Keratinocyte (primary cell): ENCODE measurements around the gene TIPARP. TPM values are rescaled to one million over a fixed set of nuclear protein-coding genes. Genes with fewer than 3 reads are reported as not detected.

Source experiments
- DNase-seq: peaks from one replicate; pipeline ENCODE4 v3.0.0-alpha.2; 2011; ENCODE audit warnings: low read depth, missing footprints, low spot score
- FAIRE-seq: peaks from 2 replicates; lab custom pipeline; 2011; peaks lifted over from hg19 to GRCh38; lab: Jason Lieb, UNC
- H2AFZ ChIP-seq: 2 replicates; pipeline ENCODE4 v1.6.0; 2012; ENCODE audit warnings: low read length, control low read depth, inconsistent platforms; ENCODE audit not compliant: control insufficient read depth
- H3K27ac ChIP-seq: 2 replicates; pipeline ENCODE4 v1.5.1; 2011; ENCODE audit warnings: low read length; ENCODE audit not compliant: control insufficient read depth, insufficient read depth
- H3K27me3 ChIP-seq: 3 replicates; pipeline ENCODE4 v1.6.0; 2011; ENCODE audit warnings: low read length; ENCODE audit not compliant: control insufficient read depth, insufficient read depth; ENCODE audit errors: extremely low read depth
- H3K36me3 ChIP-seq, 2 experiments: 2 replicates in 1 of 2; 3 replicates in 1 of 2; pipeline ENCODE4 v1.5.1; 2011; ENCODE audit warnings: low read length in 2 of 2, mild to moderate bottlenecking in 1 of 2; ENCODE audit not compliant: control insufficient read depth in 2 of 2, insufficient read depth in 2 of 2; ENCODE audit errors: extremely low read depth in 1 of 2
- H3K4me1 ChIP-seq: 3 replicates; pipeline ENCODE4 v1.5.1; 2011; ENCODE audit warnings: low read length; ENCODE audit not compliant: control insufficient read depth, insufficient read depth; ENCODE audit errors: extremely low read depth
- H3K4me2 ChIP-seq: 3 replicates; pipeline ENCODE4 v1.6.0; 2011; ENCODE audit warnings: low read depth, low read length; ENCODE audit not compliant: control insufficient read depth, insufficient read depth; ENCODE audit errors: extremely low read depth
- H3K4me3 ChIP-seq, 3 experiments: fragments of 200-600 bp in 1 of 3; sonication (generic) in 1 of 3; 2 replicates in 2 of 3; 3 replicates in 1 of 3; pipeline ENCODE4 v1.5.1; 2011 to 2016; ENCODE audit warnings: low read length in 3 of 3, mild to moderate bottlenecking in 3 of 3, control low read depth in 2 of 3, inconsistent platforms in 1 of 3, low read depth in 1 of 3, mixed read lengths in 1 of 3, mixed run types in 1 of 3, moderate library complexity in 1 of 3; ENCODE audit not compliant: control insufficient read depth in 2 of 3, insufficient read depth in 2 of 3; ENCODE audit errors: extremely low read depth in 1 of 3
- H3K79me2 ChIP-seq: 2 replicates; pipeline ENCODE4 v1.6.0; 2012; ENCODE audit warnings: low read length; ENCODE audit not compliant: control insufficient read depth, insufficient read depth
- H3K9ac ChIP-seq: 3 replicates; pipeline ENCODE4 v1.6.0; 2011; ENCODE audit warnings: low read length; ENCODE audit not compliant: control insufficient read depth, insufficient read depth; ENCODE audit errors: extremely low read depth
- H3K9me1 ChIP-seq: 3 replicates; pipeline ENCODE4 v1.6.0; 2011; ENCODE audit warnings: low read length; ENCODE audit not compliant: control insufficient read depth, insufficient read depth; ENCODE audit errors: extremely low read depth
- H3K9me3 ChIP-seq: 2 replicates; pipeline ENCODE4 v1.5.1; 2012; ENCODE audit warnings: low read depth, low read length; ENCODE audit not compliant: control insufficient read depth
- H4K20me1 ChIP-seq: 3 replicates; pipeline ENCODE4 v1.6.0; 2011; ENCODE audit warnings: low read length; ENCODE audit not compliant: control insufficient read depth, insufficient read depth; ENCODE audit errors: extremely low read depth
- EZH2 ChIP-seq: IDR thresholded peaks from one replicate; pipeline ENCODE4 v1.6.1; 2012; ENCODE audit warnings: inconsistent platforms, mild to moderate bottlenecking, low read length, moderate library complexity
- dilution Hi-C: fragments of 300-500 bp; cut with MboI; formaldehyde crosslinking; loops from one replicate; pipeline ENCODE4 v1.7.0; 2020; ENCODE audit warnings: low sequenced_read_pairs; ENCODE audit not compliant: extremely low pct_ligation_motif_present
- polyA plus RNA-seq, 5 experiments: library from polyadenylated mRNA; depleted of rRNA in 3 of 5; stranded (reverse) in 3 of 5; stranded (forward) in 1 of 5; unstranded in 1 of 5; fragments of >200 nt; gene quantifications; 1 replicate in 1 of 5; 2 replicates in 3 of 5; 3 replicates in 1 of 5; pipeline versions ENCODE4 v1.2.1 to v1.2.3, GENCODE V29; 2011 to 2012; ENCODE audit warnings: missing spikeins in 2 of 5, low read depth in 1 of 5, low replicate concordance in 1 of 5
- TF ChIP-seq, protein P1 (sequence below), 3 experiments: IDR thresholded peaks in 1 of 3; conservative IDR thresholded peaks in 1 of 3; optimal IDR thresholded peaks in 1 of 3; 2 replicates in 2 of 3; 3 replicates in 1 of 3; pipeline versions ENCODE3 to v1.5.1; 2011; ENCODE audit warnings: low read length in 3 of 3, mild to moderate bottlenecking in 3 of 3, moderate library complexity in 2 of 3, control low read depth in 1 of 3, inconsistent platforms in 1 of 3; ENCODE audit not compliant: insufficient read depth in 2 of 3; ENCODE audit errors: extremely low read depth in 1 of 3

Gene TIPARP
- polyA plus RNA-seq, 1 donor (not counting 4 experiments of a cell fraction or from before 2014, with no cell fraction given) = 62.0 TPM

GRCh38 chr3:156687023-156687422 is 12.6 kb downstream of the TIPARP start:
- no peak for TF ChIP-seq EZH2
- TF ChIP-seq, protein P1, sequence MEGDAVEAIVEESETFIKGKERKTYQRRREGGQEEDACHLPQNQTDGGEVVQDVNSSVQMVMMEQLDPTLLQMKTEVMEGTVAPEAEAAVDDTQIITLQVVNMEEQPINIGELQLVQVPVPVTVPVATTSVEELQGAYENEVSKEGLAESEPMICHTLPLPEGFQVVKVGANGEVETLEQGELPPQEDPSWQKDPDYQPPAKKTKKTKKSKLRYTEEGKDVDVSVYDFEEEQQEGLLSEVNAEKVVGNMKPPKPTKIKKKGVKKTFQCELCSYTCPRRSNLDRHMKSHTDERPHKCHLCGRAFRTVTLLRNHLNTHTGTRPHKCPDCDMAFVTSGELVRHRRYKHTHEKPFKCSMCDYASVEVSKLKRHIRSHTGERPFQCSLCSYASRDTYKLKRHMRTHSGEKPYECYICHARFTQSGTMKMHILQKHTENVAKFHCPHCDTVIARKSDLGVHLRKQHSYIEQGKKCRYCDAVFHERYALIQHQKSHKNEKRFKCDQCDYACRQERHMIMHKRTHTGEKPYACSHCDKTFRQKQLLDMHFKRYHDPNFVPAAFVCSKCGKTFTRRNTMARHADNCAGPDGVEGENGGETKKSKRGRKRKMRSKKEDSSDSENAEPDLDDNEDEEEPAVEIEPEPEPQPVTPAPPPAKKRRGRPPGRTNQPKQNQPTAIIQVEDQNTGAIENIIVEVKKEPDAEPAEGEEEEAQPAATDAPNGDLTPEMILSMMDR (optimal IDR thresholded peaks at IDR 0.05 in 1 of 3, IDR thresholded peaks at IDR 0.05 in 1 of 3, conservative IDR thresholded peaks at IDR 0.05 in 1 of 3; ENCODE audit: extremely low read depth in 1 of 3, insufficient read depth in 2 of 3, low read length in 3 of 3) = no peak
- H3K9ac ChIP-seq = no peak overlapping the region
- peak overlapping the region; percentile 10 for H3K27ac ChIP-seq
- H3K4me3 ChIP-seq = no peak overlapping the region
- no peaks in the 10 kb centered on the region for H3K27me3 ChIP-seq
- peaks cover 9 to 29% of the 10 kb centered on the region in 2 experiments for H3K36me3 ChIP-seq
- FAIRE-seq = no peak
- no peak for DNase-seq
- dilution Hi-C loops = no loop called here
- peaks cover 89% of the 10 kb centered on the region for H3K4me1 ChIP-seq
- H3K4me2 ChIP-seq = peak overlapping the region; percentile 38
- H3K79me2 ChIP-seq = peaks cover 100% of the 10 kb centered on the region
- no peaks in the 10 kb centered on the region for H3K9me3 ChIP-seq
- peaks cover 27% of the 10 kb centered on the region for H4K20me1 ChIP-seq
- H2AFZ ChIP-seq = no peak overlapping the region
- H3K9me1 ChIP-seq = no peaks in the 10 kb centered on the region

GRCh38 chr3:156688632-156689452 is 14.5 kb downstream of the TIPARP start:
- FAIRE-seq (no peak), DNase-seq (no peak)
- Histone ChIP-seq H3K9me1 (no peaks in the 10 kb centered on the region), H2AFZ (no peak overlapping the region), H3K36me3 (peaks cover 10 to 24% of the 10 kb centered on the region in 2 experiments), H3K27ac (no peak overlapping the region), H3K9ac (no peak overlapping the region), H3K4me1 (peaks cover 75% of the 10 kb centered on the region), H3K27me3 (no peaks in the 10 kb centered on the region), H4K20me1 (peaks cover 30% of the 10 kb centered on the region), H3K4me2 (peak overlapping the region; percentile 1), H3K79me2 (peaks cover 98% of the 10 kb centered on the region), H3K9me3 (no peaks in the 10 kb centered on the region), H3K4me3 (no peak overlapping the region)
- dilution Hi-C loops = no loop called here
- no peak for TF ChIP-seq EZH2
- TF ChIP-seq, protein P1 (optimal IDR thresholded peaks at IDR 0.05 in 1 of 3, IDR thresholded peaks at IDR 0.05 in 1 of 3, conservative IDR thresholded peaks at IDR 0.05 in 1 of 3; ENCODE audit: extremely low read depth in 1 of 3, insufficient read depth in 2 of 3, low read length in 3 of 3) = no peak
